Stimulated activated CD4-positive, alpha-beta T cell treated with anti-CD3 and anti-CD28 coated beads, Interleukin-4, amount 100 ng/mL, for 24 hours (primary cell): ENCODE measurements around the gene CDH3.

Experiments
- DNase-seq: peaks from one replicate; pipeline ENCODE4 v3.0.0-alpha.2; 2020

The CDH3 gene

GRCh38 chr16:68644715-68645493, at the start of gene CDH3:
TSS of gene CDH3 (plus strand) at chr16:68645310. CDS start at chr16:68645380, 70 bp downstream.
- DNase-seq = no peak

DNA sequence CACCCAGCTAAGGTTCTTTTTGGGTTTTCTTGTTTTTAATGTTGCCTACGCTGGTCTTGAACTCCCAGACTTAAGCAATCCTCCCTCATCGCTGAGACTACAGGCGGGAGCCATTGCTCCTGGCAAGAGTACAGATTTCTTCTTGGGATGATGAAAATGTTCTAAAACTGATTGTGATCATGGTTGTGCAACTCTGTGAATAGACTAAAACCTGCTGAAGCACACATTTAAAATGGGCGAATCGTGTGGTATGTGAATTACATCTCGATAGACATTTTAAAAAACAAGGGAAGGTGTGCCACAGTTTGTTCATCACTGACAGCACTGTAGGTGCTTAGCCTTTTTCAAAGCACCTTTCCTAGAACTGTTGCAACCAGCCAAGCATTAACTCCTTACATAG, 48.8 kb upstream of the CDH3 start:
- DNase-seq = no peak

DNA sequence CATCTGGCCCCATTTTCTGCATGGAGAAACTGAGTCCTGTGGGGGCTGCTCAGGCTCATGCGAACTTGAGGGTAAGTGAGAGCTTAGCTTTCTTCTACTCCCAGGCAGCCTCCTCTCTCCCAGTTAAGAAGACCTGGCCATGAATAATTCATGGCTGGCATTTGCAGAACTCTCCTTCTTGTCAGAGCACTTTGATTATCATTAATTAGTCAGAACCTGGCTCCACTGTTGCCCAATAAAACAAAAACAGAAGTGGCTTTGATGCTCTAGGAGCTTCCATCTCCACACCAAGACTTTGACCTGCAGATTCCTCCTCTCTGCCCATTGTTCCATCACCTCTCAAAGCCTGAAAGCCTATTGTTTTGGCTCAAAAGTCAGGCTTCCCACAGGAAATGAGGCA, 45.5 kb upstream of the CDH3 start:
- DNase-seq = no peak

DNA sequence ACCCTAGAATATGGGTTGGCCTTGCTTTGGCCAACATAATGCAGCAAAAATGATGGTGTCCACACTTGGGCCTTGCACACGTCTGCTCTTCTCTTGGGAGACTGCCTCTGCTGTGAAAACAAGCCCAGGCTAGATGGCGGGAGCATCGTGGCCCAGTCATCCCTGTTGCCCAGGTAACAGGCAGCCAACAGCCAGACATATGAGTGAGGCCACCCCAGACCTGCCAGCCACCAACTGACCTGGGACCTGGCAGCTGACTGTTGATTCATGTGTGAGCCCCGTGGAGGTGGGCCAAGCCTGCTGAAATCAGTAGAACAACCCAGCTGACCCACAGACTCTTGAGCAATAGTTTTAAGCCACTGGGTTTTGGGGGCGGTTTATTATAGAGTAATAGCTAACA, 39.4 kb upstream of the CDH3 start:
- no peak for DNase-seq

- DNase-seq = no peak
Observed at GRCh38 chr16:68607443-68607842, 37.7 kb upstream of the CDH3 start.

GRCh38 chr16:68608330-68608729, 36.8 kb upstream of the CDH3 start:
- DNase-seq = no peak

DNA sequence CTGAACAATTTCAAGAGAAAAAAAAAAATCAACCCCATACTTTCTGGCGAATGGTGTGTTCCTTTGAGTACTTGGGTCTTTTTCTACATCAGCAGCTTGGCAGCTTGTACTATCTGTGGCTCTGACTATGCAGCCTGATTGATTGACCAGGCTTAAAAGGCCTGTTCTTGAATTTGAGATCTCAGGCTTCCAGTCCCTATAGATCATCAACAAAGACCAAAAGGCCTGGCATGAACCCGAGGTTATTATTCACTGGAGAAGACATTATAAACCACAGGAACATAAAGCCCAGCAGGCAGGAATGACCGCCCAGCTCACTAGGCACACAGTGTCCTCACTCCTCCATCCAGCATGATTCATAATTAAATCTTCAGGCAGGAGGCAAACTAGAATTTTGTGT, 32.1 kb upstream of the CDH3 start:
- DNase-seq = no peak

- no peak for DNase-seq
Observed at GRCh38 chr16:68617734-68618133, 27.4 kb upstream of the CDH3 start.

DNA sequence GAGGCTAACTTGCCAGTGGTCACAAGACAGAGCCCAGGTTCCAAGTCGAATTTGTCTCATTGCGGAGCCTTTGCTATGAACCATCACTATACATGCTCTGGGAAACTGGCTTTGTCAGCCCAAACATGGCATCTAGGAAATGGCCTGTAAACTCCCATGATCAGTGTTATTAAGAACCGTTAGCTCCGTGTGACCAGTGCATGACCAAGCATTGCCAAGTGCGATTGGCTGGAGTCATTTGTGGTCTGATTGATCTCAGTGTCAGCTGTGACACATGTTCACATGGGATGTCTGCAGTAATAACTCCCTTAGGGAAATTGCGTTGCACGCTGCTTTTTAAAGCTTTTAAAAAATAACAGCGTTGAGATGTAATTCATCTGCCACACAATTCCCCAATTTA, 18.6 kb upstream of the CDH3 start:
- no peak for DNase-seq

DNA sequence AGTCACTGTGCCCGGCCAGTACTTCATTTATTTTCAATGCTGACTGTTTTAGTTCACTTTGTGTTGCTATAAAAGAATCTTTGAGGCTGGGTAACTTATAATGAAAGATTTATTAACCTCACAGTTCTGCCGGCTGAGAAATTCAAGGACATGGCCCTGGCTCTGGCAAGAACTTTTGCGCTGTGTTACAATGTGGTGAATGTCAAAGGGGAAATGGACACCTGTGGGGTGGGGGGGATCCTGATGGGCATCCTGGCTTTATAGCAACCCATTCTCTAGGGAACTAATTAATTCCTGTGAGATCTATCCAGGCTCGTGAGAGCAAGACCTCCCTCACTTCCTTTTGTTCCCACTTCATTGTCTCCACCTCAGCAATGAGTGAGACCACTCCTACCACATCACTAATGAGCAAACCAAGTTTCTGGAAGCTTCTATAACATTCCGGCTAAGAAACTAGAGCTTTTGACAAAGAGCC, 17.1 kb upstream of the CDH3 start:
- no peak for DNase-seq

DNA sequence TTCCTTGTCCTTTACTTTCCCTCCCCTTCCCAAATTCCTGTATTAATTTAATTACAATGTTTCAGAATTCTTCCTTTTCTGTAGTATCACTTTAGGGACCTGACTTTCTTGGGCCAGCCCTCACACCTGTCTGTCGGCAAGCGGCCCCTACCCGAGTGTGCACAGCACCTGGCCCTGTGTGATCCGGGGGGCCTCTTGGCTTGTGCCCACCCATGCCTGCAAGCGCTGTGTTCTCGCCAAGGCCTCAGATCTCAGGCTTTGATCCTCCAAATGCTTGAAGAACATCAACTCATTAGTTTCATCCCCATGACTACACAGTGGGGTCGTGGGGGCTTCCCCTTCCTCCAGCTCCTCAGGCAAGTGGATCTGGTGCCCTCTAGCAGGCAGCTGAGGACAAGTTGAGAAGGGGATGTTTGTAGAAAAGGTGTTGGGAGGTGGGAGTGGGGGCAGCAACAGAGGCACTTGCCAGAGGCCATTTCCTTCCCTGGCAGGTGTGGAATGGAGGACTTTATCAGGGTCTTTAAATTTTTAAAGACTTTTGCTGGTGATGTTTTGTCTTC, 15.7 kb upstream of the CDH3 start:
- no peak for DNase-seq

GRCh38 chr16:68636064-68636560, 9.0 kb upstream of the CDH3 start:
- no peak for DNase-seq

- DNase-seq = no peak
Observed at GRCh38 chr16:68636818-68637217, 8.3 kb upstream of the CDH3 start.

DNA sequence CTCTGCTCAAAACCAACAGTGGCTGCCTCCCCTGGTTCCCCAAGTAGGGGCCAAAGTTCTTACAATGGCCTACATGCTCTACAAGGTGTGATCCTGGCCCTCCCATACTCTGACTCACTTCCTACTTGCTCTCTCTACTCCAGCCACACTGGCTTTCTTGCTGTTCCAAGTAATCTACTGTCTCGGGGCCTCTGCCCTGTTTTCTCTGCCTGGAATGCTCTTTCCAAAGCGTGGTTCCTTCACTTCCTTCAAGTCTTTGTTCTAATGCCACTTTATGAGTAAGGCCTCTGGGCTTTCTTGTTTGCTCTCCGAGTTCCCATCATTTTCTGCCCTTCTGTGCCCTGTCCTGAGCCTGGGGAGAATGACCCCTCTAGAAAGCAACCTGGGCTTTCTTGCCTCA, 4.1 kb upstream of the CDH3 start:
- no peak for DNase-seq

- DNase-seq = no peak
Observed at GRCh38 chr16:68642047-68642435, 3.1 kb upstream of the CDH3 start.

DNA sequence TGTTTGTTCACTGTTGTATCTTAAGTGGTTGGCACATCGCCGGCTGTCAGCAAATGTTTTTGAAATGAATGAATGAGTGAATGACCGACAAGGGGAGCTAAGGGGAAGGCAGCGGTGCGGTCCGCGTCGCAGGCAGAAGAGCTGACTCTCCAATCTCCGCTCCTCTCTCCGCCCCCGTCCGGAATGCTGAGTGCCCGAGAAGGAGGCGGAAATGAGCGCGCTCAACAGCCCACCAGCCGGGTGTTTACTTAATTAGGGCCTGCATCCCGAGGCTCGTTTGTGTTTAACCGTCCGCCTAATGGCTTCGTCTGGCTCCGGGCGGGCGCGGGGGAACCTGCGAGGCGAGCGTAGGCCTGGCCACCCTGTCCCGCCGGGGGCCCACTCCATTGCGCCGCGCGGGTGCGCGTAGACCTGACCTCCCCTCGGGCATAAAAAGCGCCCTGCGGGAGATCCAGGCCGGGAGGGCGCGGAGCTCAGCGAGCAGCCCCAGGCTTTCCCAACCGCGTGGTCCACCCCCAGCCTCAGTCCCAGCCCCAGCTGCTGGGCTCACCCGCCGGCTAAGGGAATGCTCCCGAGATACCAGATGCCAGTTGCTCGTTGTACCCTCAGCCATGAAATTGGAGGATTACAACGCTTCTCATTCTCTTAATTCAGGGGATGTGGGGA, 2.5 kb upstream of the CDH3 start:
- no peak for DNase-seq

DNA sequence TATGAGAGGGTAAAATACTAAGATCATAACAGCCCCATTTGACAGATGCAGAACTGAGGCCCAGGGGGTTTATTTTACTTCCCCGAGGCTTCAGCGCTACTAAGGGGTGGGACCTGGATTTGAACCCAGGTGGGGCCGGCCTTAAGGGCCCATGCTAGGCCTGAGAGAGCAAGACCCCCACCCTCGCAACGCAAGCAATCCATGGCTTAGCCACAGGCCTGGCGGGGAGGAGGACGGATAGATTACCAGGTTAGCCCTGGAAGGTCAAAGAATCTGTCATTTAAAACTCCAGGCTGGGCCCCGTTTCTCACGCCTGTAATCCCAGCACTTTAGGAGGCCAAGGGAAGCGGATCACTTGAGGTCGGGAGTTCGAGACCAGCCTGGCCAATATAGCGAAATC, 1.9 kb upstream of the CDH3 start:
- no peak for DNase-seq

GRCh38 chr16:68643847-68644246, 1.3 kb upstream of the CDH3 start:
- DNase-seq = no peak

DNA sequence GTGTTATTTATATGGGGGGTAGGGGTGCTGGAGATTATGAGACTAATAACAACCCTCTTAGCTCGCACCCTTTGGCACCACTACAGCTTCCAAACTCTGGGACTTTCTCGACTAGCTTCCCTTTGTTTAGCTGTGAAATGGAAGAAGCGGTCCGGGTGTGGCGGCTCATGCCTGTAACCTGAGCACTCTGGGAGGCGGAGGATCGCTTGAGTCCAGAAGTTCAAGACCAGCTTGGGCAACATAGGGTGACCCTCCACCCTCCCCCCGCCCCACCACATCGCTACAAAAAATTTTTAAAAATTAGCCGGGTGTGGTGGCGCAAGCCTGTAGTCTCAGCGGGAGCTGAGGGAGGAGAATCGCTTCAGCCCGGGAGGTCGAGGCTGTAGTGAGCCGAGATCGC, 814 bp upstream of the CDH3 start:
- DNase-seq = no peak

GRCh38 chr16:68645494-68646388, 631 bp downstream of the CDH3 start:
- DNase-seq = no peak

DNA sequence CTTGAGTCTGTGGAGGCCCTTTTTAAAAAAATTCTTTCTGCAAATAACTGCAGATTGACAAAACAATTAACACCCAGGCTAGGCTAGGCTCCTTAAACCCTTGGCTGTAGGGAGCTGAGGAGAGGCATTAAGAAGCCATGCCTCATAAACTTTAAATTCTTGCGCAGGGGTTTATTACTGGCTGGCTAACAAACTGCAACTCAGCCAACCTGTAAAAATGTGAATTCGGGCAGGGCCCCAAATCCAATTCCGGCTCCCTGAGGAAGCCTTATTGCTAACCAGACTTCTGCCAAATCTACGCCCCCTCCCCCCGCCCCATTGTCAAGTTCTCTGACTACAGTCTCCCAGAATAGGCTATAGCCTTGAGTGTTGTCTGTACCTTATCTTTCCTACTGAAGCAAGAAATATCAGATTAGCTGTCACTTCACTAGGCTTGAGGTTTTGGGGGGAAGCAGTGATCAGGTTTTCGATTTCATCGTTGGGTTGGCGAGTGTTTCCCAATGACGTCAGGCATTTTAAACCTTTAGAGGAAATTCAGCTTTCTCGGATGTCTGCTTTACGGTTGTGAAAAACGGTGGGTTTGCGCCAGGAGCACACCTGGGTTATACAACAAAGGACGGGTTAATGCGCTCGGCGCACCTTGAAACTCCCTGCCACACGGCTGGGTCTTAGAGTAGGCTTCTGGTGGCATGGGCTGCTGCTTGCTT, 2.0 kb downstream of the CDH3 start:
- DNase-seq = no peak

DNA sequence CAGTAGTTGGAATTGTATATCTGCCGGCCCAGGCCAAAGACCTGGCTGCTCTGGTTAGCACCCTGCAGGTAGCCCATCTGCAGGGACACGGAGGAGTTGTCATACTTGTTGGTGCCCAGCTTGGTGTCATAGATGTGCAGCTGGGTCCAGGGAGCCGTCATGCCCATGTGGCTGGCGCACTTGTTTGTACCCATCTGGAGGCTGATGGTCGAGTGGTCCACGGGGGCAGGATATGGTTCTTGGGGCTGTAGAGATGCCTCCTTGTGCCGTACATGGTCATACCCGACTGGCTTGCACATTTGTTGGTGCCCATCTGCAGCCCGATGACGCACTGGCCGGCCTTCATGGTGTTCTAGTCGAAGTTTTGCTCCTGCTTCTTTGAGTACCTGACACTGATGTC, 6.0 kb downstream of the CDH3 start:
- no peak for DNase-seq
